Keratinocyte (primary cell): ENCODE results near the gene GAPVD1. TPM values are rescaled to one million over a fixed set of nuclear protein-coding genes. Genes with fewer than 3 reads are reported as not detected.
"Not testable (repeated sequence)": the region's sequence is repeated elsewhere in the genome, so short reads cannot be mapped to it uniquely, and the experiment has no call there.

Experiments
- DNase-seq: peaks from one replicate; pipeline ENCODE4 v3.0.0-alpha.2; 2011; ENCODE audit warnings: low read depth, missing footprints, low spot score
- FAIRE-seq: peaks from 2 replicates; lab custom pipeline; 2011; peaks lifted over from hg19 to GRCh38; lab: Jason Lieb, UNC
- H2AFZ ChIP-seq: 2 replicates; pipeline ENCODE4 v1.6.0; 2012; ENCODE audit warnings: low read length, control low read depth, inconsistent platforms; ENCODE audit not compliant: control insufficient read depth
- H3K27ac ChIP-seq: 2 replicates; pipeline ENCODE4 v1.5.1; 2011; ENCODE audit warnings: low read length; ENCODE audit not compliant: control insufficient read depth, insufficient read depth
- H3K27me3 ChIP-seq: 3 replicates; pipeline ENCODE4 v1.6.0; 2011; ENCODE audit warnings: low read length; ENCODE audit not compliant: control insufficient read depth, insufficient read depth; ENCODE audit errors: extremely low read depth
- H3K36me3 ChIP-seq, 2 experiments: 2 replicates in 1 of 2; 3 replicates in 1 of 2; pipeline ENCODE4 v1.5.1; 2011; ENCODE audit warnings: low read length in 2 of 2, mild to moderate bottlenecking in 1 of 2; ENCODE audit not compliant: control insufficient read depth in 2 of 2, insufficient read depth in 2 of 2; ENCODE audit errors: extremely low read depth in 1 of 2
- H3K4me1 ChIP-seq: 3 replicates; pipeline ENCODE4 v1.5.1; 2011; ENCODE audit warnings: low read length; ENCODE audit not compliant: control insufficient read depth, insufficient read depth; ENCODE audit errors: extremely low read depth
- H3K4me2 ChIP-seq: 3 replicates; pipeline ENCODE4 v1.6.0; 2011; ENCODE audit warnings: low read depth, low read length; ENCODE audit not compliant: control insufficient read depth, insufficient read depth; ENCODE audit errors: extremely low read depth
- H3K4me3 ChIP-seq, 3 experiments: fragments of 200-600 bp in 1 of 3; sonication (generic) in 1 of 3; 2 replicates in 2 of 3; 3 replicates in 1 of 3; pipeline ENCODE4 v1.5.1; 2011 to 2016; ENCODE audit warnings: low read length in 3 of 3, mild to moderate bottlenecking in 3 of 3, control low read depth in 2 of 3, inconsistent platforms in 1 of 3, low read depth in 1 of 3, mixed read lengths in 1 of 3, mixed run types in 1 of 3, moderate library complexity in 1 of 3; ENCODE audit not compliant: control insufficient read depth in 2 of 3, insufficient read depth in 2 of 3; ENCODE audit errors: extremely low read depth in 1 of 3
- H3K79me2 ChIP-seq: 2 replicates; pipeline ENCODE4 v1.6.0; 2012; ENCODE audit warnings: low read length; ENCODE audit not compliant: control insufficient read depth, insufficient read depth
- H3K9ac ChIP-seq: 3 replicates; pipeline ENCODE4 v1.6.0; 2011; ENCODE audit warnings: low read length; ENCODE audit not compliant: control insufficient read depth, insufficient read depth; ENCODE audit errors: extremely low read depth
- H3K9me1 ChIP-seq: 3 replicates; pipeline ENCODE4 v1.6.0; 2011; ENCODE audit warnings: low read length; ENCODE audit not compliant: control insufficient read depth, insufficient read depth; ENCODE audit errors: extremely low read depth
- H3K9me3 ChIP-seq: 2 replicates; pipeline ENCODE4 v1.5.1; 2012; ENCODE audit warnings: low read depth, low read length; ENCODE audit not compliant: control insufficient read depth
- H4K20me1 ChIP-seq: 3 replicates; pipeline ENCODE4 v1.6.0; 2011; ENCODE audit warnings: low read length; ENCODE audit not compliant: control insufficient read depth, insufficient read depth; ENCODE audit errors: extremely low read depth
- EZH2 ChIP-seq: IDR thresholded peaks from one replicate; pipeline ENCODE4 v1.6.1; 2012; ENCODE audit warnings: inconsistent platforms, mild to moderate bottlenecking, low read length, moderate library complexity
- dilution Hi-C: fragments of 300-500 bp; cut with MboI; formaldehyde crosslinking; loops from one replicate; pipeline ENCODE4 v1.7.0; 2020; ENCODE audit warnings: low sequenced_read_pairs; ENCODE audit not compliant: extremely low pct_ligation_motif_present
- polyA plus RNA-seq, 5 experiments: library from polyadenylated mRNA; depleted of rRNA in 3 of 5; stranded (reverse) in 3 of 5; stranded (forward) in 1 of 5; unstranded in 1 of 5; fragments of >200 nt; gene quantifications; 1 replicate in 1 of 5; 2 replicates in 3 of 5; 3 replicates in 1 of 5; pipeline versions ENCODE4 v1.2.1 to v1.2.3, GENCODE V29; 2011 to 2012; ENCODE audit warnings: missing spikeins in 2 of 5, low read depth in 1 of 5, low replicate concordance in 1 of 5
- TF ChIP-seq, protein P1 (sequence below), 3 experiments: IDR thresholded peaks in 1 of 3; conservative IDR thresholded peaks in 1 of 3; optimal IDR thresholded peaks in 1 of 3; 2 replicates in 2 of 3; 3 replicates in 1 of 3; pipeline versions ENCODE3 to v1.5.1; 2011; ENCODE audit warnings: low read length in 3 of 3, mild to moderate bottlenecking in 3 of 3, moderate library complexity in 2 of 3, control low read depth in 1 of 3, inconsistent platforms in 1 of 3; ENCODE audit not compliant: insufficient read depth in 2 of 3; ENCODE audit errors: extremely low read depth in 1 of 3

GAPVD1 gene
- polyA plus RNA-seq, 1 donor (not counting 4 experiments of a cell fraction or from before 2014, with no cell fraction given): 23.2 TPM

DNA sequence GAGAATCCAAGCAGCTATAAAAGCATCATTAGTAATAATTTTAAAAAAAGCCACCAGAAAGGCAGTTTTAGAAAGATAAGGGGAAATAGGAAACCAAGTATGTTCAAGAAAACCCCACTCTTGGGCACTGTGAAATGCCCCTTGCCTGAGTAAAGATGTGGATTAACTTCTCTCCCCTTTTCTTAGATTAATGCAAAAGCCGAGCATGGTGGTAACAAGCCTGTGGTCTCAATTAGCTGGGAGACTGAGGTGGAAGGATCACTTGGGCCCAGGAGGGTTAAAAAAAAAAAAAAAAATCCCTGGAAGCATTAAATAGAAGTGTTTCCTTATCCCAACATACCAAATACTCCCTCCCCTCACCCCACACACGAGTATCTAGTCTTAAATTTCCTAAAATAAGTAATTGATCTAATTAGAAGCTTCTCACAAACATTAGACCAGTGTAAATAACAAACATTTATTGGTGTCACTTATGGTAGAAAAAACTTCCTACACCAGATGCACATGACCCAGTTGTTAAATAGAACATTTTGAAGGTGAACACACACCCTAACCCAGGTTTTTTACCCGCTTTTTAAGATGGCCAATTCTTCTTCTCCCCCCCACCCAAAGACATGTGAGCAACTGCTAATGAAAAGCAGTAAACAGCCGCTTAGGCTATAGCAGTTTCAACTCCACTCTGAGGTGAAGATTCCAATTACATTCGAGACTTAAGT, 25.7 kb upstream of the GAPVD1 start:
- H3K9ac ChIP-seq: peak overlapping the region; percentile 26
- TF ChIP-seq, protein P1, sequence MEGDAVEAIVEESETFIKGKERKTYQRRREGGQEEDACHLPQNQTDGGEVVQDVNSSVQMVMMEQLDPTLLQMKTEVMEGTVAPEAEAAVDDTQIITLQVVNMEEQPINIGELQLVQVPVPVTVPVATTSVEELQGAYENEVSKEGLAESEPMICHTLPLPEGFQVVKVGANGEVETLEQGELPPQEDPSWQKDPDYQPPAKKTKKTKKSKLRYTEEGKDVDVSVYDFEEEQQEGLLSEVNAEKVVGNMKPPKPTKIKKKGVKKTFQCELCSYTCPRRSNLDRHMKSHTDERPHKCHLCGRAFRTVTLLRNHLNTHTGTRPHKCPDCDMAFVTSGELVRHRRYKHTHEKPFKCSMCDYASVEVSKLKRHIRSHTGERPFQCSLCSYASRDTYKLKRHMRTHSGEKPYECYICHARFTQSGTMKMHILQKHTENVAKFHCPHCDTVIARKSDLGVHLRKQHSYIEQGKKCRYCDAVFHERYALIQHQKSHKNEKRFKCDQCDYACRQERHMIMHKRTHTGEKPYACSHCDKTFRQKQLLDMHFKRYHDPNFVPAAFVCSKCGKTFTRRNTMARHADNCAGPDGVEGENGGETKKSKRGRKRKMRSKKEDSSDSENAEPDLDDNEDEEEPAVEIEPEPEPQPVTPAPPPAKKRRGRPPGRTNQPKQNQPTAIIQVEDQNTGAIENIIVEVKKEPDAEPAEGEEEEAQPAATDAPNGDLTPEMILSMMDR (optimal IDR thresholded peaks at IDR 0.05 in 1 of 3, IDR thresholded peaks at IDR 0.05 in 1 of 3, conservative IDR thresholded peaks at IDR 0.05 in 1 of 3; ENCODE audit: extremely low read depth in 1 of 3, insufficient read depth in 2 of 3, low read length in 3 of 3): no peak
- no peak for TF ChIP-seq EZH2
- H2AFZ ChIP-seq: no peak overlapping the region
- peaks cover 43% of the 10 kb centered on the region for H4K20me1 ChIP-seq
- FAIRE-seq (no peak), DNase-seq (peak; percentile 32)
- no peaks in the 10 kb centered on the region for H3K27me3 ChIP-seq
- no peaks in the 10 kb centered on the region for H3K9me1 ChIP-seq
- peak overlapping the region; percentile 84 for H3K4me2 ChIP-seq
- dilution Hi-C loops: no loop called here
- peaks cover 25% of the 10 kb centered on the region for H3K4me1 ChIP-seq
- peaks cover 52% of the 10 kb centered on the region for H3K79me2 ChIP-seq
- no peak overlapping the region for H3K4me3 ChIP-seq
- peaks cover 23 to 40% of the 10 kb centered on the region in 2 experiments for H3K36me3 ChIP-seq
- no peaks in the 10 kb centered on the region for H3K9me3 ChIP-seq
- no peak overlapping the region for H3K27ac ChIP-seq

DNA sequence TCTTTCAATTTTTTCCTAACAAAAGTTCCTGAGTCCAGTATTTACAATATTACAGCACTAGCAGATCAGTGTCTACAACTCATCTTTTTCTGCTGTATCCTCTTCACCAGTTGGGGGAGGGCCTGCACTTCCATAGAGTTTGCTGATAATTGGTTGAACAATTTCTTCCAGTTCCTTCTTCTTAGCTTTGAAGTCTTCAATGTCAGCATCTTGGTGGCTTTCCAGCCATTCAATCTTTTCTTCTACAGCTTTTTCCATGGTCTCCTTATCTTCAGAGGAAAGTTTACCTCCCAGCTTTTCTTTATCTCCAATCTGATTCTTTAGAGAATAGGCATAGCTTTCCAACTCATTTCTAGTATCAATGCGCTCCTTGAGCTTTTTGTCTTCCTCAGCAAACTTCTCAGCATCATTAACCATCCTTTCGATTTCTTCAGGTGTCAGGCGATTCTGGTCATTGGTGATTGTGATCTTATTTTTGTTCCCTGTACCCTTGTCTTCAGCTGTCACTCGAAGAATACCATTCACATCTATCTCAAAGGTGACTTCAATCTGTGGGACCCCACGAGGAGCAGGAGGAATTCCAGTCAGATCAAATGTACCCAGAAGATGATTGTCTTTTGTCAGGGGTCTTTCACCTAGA, 25.0 kb upstream of the GAPVD1 start:
- H2AFZ ChIP-seq, DNase-seq, H3K9me1 ChIP-seq, H3K27ac ChIP-seq, H3K9me3 ChIP-seq, dilution Hi-C loops, H3K27me3 ChIP-seq, FAIRE-seq: not testable (repeated sequence)
- peaks cover 23 to 40% of the 10 kb centered on the region in 2 experiments for H3K36me3 ChIP-seq
- peak overlapping the region in 2 of 3 experiments; percentile 5 to 99 for H3K4me3 ChIP-seq
- H3K9ac ChIP-seq: peak overlapping the region; percentile 99
- peaks cover 43% of the 10 kb centered on the region for H4K20me1 ChIP-seq
- H3K79me2 ChIP-seq: peaks cover 56% of the 10 kb centered on the region
- H3K4me1 ChIP-seq: peaks cover 25% of the 10 kb centered on the region
- H3K4me2 ChIP-seq: peak overlapping the region; percentile 84
